Loucy (cell line): Measurements from ENCODE around the gene HGFAC.

Experiments used
- H2AFZ ChIP-seq: fragments of 200-600 bp; sonication (generic); 2 replicates; pipeline ENCODE4 v1.6.0; 2016; ENCODE audit warnings: antibody characterized with exemption, mild to moderate bottlenecking, low read length, moderate library complexity
- H3F3A ChIP-seq: fragments of 200-600 bp; 2 replicates; pipeline ENCODE4 v1.6.0; 2016; ENCODE audit warnings: antibody characterized with exemption, low read depth, mild to moderate bottlenecking
- H3K27me3 ChIP-seq: fragments of 200-600 bp; sonication (generic); 2 replicates; pipeline ENCODE4 v1.6.1; 2014; ENCODE audit warnings: low read length, mild to moderate bottlenecking; ENCODE audit not compliant: insufficient read depth, poor library complexity, severe bottlenecking
- H3K36me3 ChIP-seq: fragments of 200-600 bp; sonication (generic); 2 replicates; pipeline ENCODE4 v1.6.1; 2016; ENCODE audit warnings: low read length; ENCODE audit not compliant: insufficient read depth
- H3K4me1 ChIP-seq: fragments of 200-600 bp; sonication (generic); 2 replicates; pipeline ENCODE4 v1.5.1; 2014; ENCODE audit warnings: low read length, mild to moderate bottlenecking; ENCODE audit not compliant: insufficient read depth, poor library complexity, severe bottlenecking
- H3K4me2 ChIP-seq: fragments of 200-600 bp; sonication (generic); 2 replicates; pipeline ENCODE4 v1.6.0; 2014; ENCODE audit warnings: antibody characterized with exemption, low read length, low read depth, mild to moderate bottlenecking; ENCODE audit not compliant: poor library complexity, severe bottlenecking
- H3K4me3 ChIP-seq: fragments of 200-600 bp; sonication (generic); 2 replicates; pipeline ENCODE4 v1.5.1; 2014; ENCODE audit warnings: low read length, mild to moderate bottlenecking, mixed read lengths; ENCODE audit not compliant: poor library complexity, severe bottlenecking
- H3K79me2 ChIP-seq: fragments of 200-600 bp; sonication (generic); 2 replicates; pipeline ENCODE4 v1.6.1; 2014; ENCODE audit warnings: low read length; ENCODE audit not compliant: insufficient read depth
- H3K9ac ChIP-seq: fragments of 200-600 bp; sonication (generic); 2 replicates; pipeline ENCODE4 v1.6.0; 2014; ENCODE audit warnings: mild to moderate bottlenecking, low read depth, low read length, moderate library complexity; ENCODE audit not compliant: poor library complexity, severe bottlenecking
- H3K9me2 ChIP-seq: fragments of 200-600 bp; sonication (generic); replicated peaks from 2 replicates; pipeline ENCODE4 v1.6.1; 2016; ENCODE audit warnings: low read depth, low read length, mixed read lengths
- H3K9me3 ChIP-seq: fragments of 200-600 bp; sonication (generic); 2 replicates; pipeline ENCODE4 v1.6.1; 2014; ENCODE audit warnings: mild to moderate bottlenecking, antibody characterized with exemption, low read length, low read depth; ENCODE audit not compliant: insufficient read depth
- H4K20me1 ChIP-seq: fragments of 200-600 bp; sonication (generic); 2 replicates; pipeline ENCODE4 v1.6.0; 2014; ENCODE audit warnings: antibody characterized with exemption, low read length, mild to moderate bottlenecking; ENCODE audit not compliant: insufficient read depth, poor library complexity, severe bottlenecking
- CTCF ChIP-seq: fragments of 200-600 bp; sonication (generic); conservative IDR thresholded peaks from 2 replicates; pipeline ENCODE4 v1.5.1; 2014; ENCODE audit warnings: mild to moderate bottlenecking, antibody characterized with exemption, low read length
- EZH2phosphoT487 ChIP-seq: fragments of 200-600 bp; IDR thresholded peaks from 2 replicates; pipeline ENCODE4 v1.6.1; 2018; ENCODE audit warnings: antibody characterized with exemption, mild to moderate bottlenecking, moderate library complexity, borderline replicate concordance

HGFAC gene

GRCh38 chr4:3427706-3428446 lies 13.9 kb upstream of the HGFAC start:
- Histone ChIP-seq H2AFZ (no peak overlapping the region), H4K20me1 (no peaks in the 10 kb centered on the region), H3K27me3 (no peaks in the 10 kb centered on the region), H3K4me1 (no peaks in the 10 kb centered on the region), H3K36me3 (peaks cover 50% of the 10 kb centered on the region; the same call in 1 of the 2 replicates), H3K4me2 (no peak overlapping the region), H3K9ac (no peak overlapping the region), H3K4me3 (no peak overlapping the region), H3K79me2 (no peaks in the 10 kb centered on the region), H3K9me3 (no peaks in the 10 kb centered on the region), H3K9me2 (no peaks in the 10 kb centered on the region), H3F3A (no peaks in the 10 kb centered on the region)
- TF ChIP-seq EZH2phosphoT487 (no peak), CTCF (no peak)

- Histone ChIP-seq H2AFZ (no peak overlapping the region), H3K9me3 (no peaks in the 10 kb centered on the region), H3K9me2 (no peaks in the 10 kb centered on the region), H3F3A (no peaks in the 10 kb centered on the region), H4K20me1 (no peaks in the 10 kb centered on the region), H3K79me2 (no peaks in the 10 kb centered on the region), H3K27me3 (no peaks in the 10 kb centered on the region), H3K4me2 (no peak overlapping the region), H3K4me3 (no peak overlapping the region), H3K36me3 (peaks cover 32% of the 10 kb centered on the region; the same call in 1 of the 2 replicates), H3K9ac (no peak overlapping the region), H3K4me1 (no peaks in the 10 kb centered on the region)
- TF ChIP-seq EZH2phosphoT487: no peak
- TF ChIP-seq CTCF: no peak
Measured at GRCh38 chr4:3429651-3430050, 12.1 kb upstream of the HGFAC start.

GRCh38 chr4:3430524-3430923 lies 11.2 kb upstream of the HGFAC start:
- no peaks in the 10 kb centered on the region for H3K9me2 ChIP-seq
- no peaks in the 10 kb centered on the region for H4K20me1 ChIP-seq
- no peaks in the 10 kb centered on the region for H3F3A ChIP-seq
- H3K79me2 ChIP-seq: no peaks in the 10 kb centered on the region
- H3K27me3 ChIP-seq: no peaks in the 10 kb centered on the region
- no peak for TF ChIP-seq EZH2phosphoT487
- H3K4me2 ChIP-seq: no peak overlapping the region
- H3K4me1 ChIP-seq: no peaks in the 10 kb centered on the region
- H2AFZ ChIP-seq: no peak overlapping the region
- H3K36me3 ChIP-seq: peaks cover 25% of the 10 kb centered on the region; the same call in 1 of the 2 replicates
- no peaks in the 10 kb centered on the region for H3K9me3 ChIP-seq
- no peak overlapping the region for H3K9ac ChIP-seq
- H3K4me3 ChIP-seq: no peak overlapping the region
